Pons (tissue), 1 donor: ENCODE data around the gene SPAG8.
A peak's percentile ranks its signal among the peaks of the same experiment; 100 is the strongest.

Source experiments
- DNase-seq: peaks from one replicate; pipeline ENCODE4 v3.0.0-alpha.2; 2016; ENCODE audit warnings: low spot score

SPAG8 gene

DNA sequence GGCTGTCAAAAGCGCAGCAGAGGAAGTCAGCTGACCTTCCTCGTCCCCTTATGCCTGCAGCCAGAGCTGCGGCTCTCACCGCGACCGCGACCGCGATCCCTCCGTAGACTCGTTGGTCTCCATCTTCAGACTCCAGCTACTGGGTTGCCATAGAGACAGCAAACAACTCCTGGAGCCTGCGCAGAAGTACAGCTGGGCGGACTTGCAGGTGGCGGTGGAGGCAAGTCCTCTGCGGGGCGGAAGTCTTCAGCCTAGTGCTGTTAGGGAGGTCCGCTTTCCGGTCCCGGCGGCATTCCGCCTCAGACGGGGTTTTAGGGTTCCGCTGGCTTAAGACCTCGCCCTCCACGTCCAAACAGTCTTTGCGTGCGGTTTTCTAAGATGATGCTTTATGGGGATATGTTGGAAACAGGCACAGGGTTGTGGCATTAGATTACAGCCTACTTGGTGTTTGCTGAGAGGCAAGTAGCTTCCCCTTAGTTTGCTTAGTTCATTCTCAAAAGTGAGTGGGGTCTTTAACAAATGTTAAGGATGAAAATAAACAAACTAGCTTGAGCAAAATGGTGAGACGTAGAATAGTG, at the start of gene SPAG8:
Gene SPAG8, minus strand, starts transcription at position 238 of the 578 bp plus-strand sequence. Its CDS starts 115 bp downstream, at position 123.
- peak; percentile 95 for DNase-seq

DNA sequence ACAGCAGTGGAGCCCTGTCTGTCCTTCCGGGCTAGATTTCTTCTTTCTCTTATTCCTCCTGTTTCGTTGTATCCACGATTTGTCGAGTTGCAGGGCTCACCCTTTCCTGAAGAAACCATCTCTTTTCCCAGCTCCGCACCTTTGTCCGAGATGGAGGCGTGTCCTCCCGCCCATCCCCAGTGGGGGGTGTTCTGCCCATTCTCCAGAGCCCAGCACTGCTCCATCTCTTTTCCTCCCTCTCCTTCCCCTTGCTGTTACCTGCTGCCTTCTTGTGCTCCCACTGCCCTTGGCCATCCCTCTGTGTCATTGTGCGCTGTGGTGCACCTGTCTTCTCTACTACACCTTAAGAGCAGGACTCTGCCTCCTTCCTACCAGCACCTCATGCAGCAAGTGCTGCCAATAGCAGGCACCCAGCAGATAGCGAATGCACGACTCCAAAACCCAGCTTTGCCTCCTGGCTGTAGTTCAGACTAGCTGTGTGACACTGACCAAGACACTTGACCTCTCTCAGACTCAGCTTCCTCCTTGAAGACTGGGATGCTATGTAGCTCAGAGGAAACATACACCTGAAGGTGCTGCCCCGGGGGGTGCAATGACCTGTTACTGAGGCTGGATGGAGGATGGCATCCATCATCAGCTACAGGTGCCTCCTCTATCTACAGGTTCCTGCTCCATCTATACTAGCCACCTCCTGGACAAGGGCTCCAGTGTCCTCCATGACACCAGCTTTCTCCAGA, 49.3 kb upstream of the SPAG8 start:
- DNase-seq = no peak

DNA sequence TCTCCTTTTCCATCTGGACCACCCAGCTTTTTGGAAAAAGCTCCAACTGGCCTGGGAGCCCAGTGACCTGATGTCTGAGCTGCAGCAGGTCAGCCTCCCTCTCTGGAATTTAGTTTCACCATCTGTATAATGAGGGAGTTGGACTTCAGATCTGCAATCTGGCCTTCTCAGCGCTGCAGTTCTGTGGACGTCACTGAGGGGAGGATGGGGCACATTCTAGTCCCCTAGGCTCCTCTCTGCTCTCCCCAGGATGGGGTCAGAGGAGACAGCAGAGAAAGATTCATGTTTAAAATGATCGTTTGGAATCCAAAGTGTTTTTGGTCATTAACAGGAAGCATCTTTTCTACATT, 47.9 kb upstream of the SPAG8 start:
- no peak for DNase-seq

- DNase-seq = no peak
Observed at GRCh38 chr9:35859310-35859989, 47.4 kb upstream of the SPAG8 start.

GRCh38 chr9:35858458-35858857, 46.4 kb upstream of the SPAG8 start:
- no peak for DNase-seq

DNA sequence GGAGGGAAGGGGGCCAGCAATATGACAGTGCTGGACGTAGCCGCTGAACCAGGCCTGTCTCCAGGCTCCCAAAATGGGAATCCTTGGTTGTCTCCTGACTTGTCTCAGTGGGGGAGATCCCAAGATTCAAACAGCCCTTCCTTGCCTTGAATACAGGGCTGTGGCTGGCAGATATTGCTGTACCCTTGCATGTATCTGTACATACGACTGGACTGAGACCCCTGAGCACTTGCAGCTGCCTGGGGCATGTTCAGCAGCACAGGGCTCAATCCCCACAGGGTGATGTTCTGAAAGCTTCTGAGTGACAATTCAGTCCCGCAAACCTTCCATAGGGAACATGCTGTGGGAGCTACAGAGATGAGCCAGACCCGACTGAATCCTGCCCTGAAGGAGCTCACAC, 44.8 kb upstream of the SPAG8 start:
- DNase-seq = no peak

GRCh38 chr9:35856206-35856605, 44.1 kb upstream of the SPAG8 start:
- DNase-seq = no peak

DNA sequence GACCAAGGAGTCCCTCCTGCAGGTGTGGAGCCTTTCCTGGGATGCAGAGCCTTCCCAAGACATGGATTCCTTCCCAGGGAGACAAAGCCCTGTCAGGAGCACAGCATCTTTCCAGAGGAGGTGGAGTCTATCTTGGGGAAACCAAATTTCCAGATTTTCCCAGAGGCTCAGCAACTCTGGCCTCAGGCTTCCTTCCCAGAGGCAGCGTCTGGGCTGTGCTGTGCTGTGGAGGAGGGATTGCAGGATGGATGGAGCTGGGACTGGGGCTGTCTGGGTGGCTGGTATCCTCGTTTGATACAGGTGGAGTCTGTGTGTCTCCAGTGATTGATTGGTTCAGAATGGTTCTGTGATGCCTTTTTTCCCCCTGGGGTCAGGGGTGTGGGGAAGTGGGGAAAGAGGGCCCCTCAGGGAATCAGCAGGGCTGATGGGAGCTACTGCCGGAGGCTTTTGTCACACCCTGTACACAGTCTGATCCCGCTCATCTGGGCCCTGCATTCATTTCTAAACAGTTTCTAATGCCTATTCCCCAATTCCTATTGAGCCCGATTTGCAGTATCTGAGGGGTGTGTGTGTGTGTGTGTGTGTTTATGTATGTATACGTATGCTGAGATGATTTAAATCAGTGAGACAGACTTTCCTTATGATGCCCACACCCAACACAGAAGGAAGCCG, 42.2 kb upstream of the SPAG8 start:
- DNase-seq = no peak

DNA sequence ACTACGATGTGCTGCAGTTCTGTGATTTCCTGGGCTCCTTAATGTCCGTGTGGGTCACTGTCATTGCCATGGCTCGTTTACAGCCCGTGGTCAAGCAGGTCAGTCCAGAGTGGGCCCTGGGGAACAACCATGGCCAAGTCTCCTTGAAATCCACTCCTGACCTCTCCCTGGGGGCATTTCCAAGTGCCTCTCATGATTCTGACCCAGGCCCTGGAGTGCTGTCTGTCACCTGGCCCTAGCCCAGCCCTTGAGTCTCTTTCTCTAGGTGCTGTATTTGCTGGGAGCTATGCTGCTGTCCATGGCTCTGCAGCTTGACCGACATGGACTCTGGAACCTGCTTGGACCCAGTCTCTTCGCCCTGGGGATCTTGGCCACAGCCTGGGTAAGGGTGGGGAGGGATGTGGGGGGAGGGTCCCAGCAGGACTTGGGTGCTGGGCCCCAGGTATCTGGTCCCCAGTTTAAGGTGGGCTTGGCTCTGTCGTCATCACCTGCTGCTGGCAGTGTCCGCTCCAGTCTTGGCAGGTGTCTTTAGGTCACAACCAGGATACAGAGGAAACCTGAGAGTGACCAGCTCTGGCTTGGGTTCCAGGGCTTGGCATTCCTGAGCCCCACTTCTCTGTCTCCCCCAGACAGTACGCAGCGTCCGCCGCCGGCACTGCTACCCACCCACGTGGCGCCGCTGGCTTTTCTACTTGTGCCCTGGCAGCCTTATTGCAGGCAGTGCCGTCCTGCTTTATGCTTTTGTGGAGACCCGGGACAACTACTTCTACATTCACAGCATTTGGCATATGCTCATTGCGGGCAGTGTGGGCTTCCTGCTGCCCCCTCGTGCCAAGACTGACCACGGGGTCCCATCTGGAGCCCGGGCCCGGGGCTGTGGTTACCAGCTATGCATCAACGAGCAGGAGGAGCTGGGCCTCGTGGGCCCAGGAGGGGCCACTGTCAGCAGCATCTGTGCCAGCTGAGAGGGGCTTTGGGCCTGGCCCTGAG, 41.1 kb upstream of the SPAG8 start:
- DNase-seq = no peak

- no peak for DNase-seq
Observed at GRCh38 chr9:35852267-35852815, 40.3 kb upstream of the SPAG8 start.

- DNase-seq = no peak
Observed at GRCh38 chr9:35847792-35848572, 35.9 kb upstream of the SPAG8 start.

- no peak for DNase-seq
Observed at GRCh38 chr9:35845824-35846771, 34.0 kb upstream of the SPAG8 start.

DNA sequence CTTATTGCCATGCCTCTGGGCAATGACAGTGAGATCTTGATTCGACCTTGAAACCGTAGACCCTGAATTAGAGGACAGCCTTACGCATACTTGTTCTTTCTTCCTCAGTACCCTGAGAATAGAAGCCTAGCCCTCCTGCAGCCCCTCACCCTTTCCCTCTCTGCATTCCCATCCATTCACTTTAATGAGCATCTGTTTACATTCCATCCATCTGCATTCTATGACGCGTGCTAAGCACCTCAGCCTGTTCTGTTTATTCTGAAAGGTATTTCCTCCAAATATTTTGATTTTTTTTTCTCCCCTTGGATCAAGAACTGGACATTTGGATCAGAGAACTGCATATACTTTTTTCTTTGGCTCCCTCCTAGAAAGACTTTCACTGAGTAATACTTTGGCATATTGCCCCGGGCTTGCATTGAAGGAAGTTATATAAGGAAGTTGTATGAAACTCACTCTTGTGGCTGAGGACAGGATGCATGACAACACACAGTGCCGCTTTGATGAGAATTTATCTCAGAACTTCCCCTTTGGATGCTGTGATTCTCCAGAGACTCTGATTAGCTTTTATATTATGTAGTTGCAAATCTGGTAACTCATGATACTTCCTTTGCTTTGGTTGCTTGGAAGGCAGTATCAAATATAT, 32.7 kb upstream of the SPAG8 start:
- peak; percentile 87 for DNase-seq

DNA sequence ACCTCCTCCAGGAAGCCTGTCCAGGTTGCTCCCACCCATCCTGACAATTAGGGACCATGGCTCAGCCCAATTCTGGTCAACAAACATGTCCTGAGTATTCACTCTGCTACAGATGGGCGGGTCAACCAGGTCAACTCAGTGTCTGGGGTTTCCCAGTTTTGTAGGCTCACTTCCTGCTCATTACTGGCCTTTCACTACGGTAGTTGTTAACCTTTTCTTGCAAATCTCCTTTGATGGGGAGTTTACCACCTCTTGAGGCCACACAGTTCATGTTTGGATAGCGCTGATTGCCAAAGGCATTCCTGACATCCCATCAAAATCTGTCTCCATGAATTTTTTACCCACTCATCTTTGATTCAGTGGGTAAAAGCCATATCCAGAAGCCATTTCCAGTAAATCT, 30.7 kb upstream of the SPAG8 start:
- no peak for DNase-seq

- DNase-seq = no peak
Observed at GRCh38 chr9:35842020-35842745, 30.1 kb upstream of the SPAG8 start.

DNA sequence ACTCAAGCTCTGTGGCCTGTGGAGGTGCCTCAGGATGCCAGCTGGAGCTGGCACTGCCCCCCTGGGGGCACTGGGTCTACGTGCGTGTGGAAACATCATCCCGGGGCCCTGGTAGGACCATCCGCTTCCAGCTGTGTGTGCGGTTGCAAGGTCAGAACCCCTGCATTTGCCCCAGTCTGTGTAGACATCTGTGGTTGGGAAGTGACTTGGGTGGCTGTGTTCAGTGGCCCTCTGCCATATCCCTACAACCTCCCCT, 29.5 kb upstream of the SPAG8 start:
- DNase-seq = no peak

DNA sequence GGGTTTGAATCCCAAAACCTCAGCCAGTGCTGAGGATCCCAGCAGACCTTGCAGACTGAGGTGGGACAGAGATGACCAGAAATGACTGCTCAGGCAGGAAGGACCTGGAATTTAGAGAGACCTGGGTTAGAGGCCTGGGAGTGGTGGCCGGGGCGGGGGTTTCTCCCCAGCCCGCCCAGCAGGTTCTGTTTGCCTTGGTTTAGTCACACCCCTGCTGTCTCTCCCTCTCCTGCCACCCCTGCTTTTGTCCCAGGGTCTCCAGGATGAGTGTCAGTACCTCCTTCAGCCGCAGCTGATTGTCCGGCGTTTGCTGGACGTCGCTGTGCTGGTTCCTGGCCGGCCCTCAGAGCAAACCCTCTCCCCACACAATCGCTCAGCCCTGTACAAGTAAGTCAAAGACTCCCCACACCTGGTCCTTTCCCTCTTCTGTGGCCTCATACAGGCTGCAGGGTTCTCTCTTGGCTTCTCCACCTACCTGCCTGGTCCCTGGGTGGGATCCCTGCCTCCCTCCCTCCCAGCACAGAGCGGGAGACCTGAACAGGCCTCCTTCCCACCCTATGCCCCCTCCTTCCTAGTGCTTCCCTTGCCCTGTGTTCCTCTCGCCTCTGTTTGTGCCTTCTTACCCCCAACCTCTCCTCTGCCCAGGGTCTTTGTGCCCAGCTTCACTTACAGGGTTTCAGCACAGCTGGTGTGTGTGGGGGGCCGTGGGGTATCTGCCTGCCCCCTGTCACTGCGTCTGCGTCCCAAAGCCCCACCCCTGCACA, 29.0 kb upstream of the SPAG8 start:
- DNase-seq = no peak

GRCh38 chr9:35839926-35840325, 27.9 kb upstream of the SPAG8 start:
- DNase-seq = no peak
